C4-2B (cell line): ENCODE data around the gene MBNL3.

Source experiments
- H3K27ac ChIP-seq: fragments of 450-650 bp; 2 replicates; pipeline ENCODE4 v1.5.1; 2017
- ZFX ChIP-seq: fragments of 450-650 bp; IDR thresholded peaks from 2 replicates; pipeline ENCODE4 v1.6.1; 2017
- TF ChIP-seq, protein P1 (sequence below): fragments of 450-650 bp; conservative IDR thresholded peaks from 2 replicates; pipeline ENCODE4 v1.5.1; 2017; ENCODE audit warnings: mild to moderate bottlenecking

MBNL3 gene

DNA sequence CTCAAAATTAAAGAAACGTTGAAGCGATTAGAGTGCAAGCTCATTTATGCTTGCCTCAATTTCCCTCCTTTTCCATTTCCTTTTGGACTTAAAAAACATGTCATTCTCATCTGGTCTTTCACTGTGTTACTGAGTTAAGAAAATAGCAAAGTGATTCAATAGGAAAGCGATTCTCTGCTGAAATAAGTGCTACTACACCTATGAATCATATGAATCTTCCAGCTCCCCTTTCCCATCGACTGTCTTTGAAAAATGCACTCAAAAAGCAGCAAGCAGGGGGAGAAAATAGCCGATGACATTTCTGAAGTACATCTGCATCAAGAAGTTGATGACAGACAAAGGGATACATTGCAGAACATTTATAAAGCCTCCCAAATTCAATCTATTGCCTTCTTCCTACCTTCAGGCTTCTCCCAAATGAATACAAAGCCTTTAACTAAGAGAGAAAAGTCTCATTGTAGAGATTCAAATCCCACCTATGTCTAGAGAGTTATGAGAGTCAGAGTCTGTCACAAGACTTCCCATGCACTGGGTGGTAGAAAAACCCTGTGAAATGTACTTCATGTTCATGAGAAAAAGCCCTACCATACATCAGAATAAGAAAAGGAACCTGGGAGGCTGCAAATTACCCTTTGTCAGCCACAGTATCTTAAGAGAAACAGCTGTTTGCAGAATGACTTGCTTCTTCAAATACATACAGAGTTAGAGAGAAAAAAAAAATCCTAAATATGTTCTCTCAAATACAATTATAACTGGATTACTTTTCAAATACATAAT lies 78.9 kb downstream of the MBNL3 start:
- no peak overlapping the region for H3K27ac ChIP-seq
- TF ChIP-seq ZFX = no peak
- TF ChIP-seq, protein P1, sequence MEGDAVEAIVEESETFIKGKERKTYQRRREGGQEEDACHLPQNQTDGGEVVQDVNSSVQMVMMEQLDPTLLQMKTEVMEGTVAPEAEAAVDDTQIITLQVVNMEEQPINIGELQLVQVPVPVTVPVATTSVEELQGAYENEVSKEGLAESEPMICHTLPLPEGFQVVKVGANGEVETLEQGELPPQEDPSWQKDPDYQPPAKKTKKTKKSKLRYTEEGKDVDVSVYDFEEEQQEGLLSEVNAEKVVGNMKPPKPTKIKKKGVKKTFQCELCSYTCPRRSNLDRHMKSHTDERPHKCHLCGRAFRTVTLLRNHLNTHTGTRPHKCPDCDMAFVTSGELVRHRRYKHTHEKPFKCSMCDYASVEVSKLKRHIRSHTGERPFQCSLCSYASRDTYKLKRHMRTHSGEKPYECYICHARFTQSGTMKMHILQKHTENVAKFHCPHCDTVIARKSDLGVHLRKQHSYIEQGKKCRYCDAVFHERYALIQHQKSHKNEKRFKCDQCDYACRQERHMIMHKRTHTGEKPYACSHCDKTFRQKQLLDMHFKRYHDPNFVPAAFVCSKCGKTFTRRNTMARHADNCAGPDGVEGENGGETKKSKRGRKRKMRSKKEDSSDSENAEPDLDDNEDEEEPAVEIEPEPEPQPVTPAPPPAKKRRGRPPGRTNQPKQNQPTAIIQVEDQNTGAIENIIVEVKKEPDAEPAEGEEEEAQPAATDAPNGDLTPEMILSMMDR = no peak

DNA sequence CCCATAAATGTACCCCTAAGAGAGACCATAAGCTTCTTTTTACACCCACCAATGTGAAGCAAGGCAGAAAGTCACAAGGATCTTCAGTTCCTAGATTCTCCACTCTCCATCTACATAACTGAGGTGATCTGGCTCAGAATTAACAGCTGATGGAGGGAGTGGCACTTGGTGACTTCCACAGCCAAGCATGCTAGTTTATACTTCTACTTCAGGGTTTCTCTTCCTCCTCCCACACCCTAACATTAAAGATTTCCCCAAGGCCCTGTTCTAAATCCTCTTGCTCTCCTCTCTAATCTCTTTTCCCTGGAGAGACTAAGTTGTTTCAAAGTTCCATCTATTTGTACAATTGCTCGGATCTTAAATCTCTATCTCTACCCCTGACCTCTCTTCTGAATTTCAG lies 81.1 kb downstream of the MBNL3 start:
- TF ChIP-seq, protein P1 = no peak
- no peak overlapping the region for H3K27ac ChIP-seq

DNA sequence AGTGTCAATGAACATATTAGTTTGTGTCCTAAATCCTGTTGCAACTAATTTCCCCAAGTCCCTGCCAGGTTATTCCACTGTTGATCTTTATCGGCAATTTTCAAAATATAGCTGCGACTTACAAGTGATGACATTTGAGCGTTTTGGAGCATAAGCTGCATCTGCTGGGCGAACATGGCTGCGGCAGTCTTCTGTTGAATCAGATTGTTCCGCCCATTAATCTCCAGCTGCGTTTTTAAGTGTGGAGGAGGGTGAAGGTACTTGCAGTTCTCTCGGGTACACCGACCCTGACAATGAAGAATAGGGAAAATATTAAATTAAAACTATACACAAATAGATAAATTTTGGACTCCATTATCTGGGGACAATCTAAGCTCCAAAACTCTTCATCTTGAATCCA lies 82.7 kb downstream of the MBNL3 start:
- TF ChIP-seq, protein P1 = no peak
- TF ChIP-seq ZFX = no peak
- H3K27ac ChIP-seq = no peak overlapping the region

DNA sequence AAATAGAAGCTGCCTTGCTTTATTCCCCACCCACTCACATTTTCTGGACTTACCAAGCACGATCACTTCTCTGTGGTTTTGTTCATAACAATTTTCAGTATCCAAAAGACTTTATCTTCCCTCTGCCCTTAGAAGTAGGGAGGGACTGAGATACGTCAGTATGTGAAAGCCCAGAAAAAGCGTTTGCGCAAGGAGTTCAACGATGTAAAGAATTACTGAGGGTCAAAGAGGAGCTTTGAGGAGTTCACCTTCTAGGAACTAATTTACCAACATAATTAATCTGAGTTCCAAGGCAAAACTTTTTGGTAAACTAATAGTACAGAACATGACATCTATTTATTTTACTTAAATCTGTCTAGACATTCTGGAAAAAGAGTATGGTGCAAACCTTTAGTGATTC lies 84.6 kb downstream of the MBNL3 start:
- H3K27ac ChIP-seq = no peak overlapping the region
- TF ChIP-seq, protein P1 = no peak
- no peak for TF ChIP-seq ZFX

DNA sequence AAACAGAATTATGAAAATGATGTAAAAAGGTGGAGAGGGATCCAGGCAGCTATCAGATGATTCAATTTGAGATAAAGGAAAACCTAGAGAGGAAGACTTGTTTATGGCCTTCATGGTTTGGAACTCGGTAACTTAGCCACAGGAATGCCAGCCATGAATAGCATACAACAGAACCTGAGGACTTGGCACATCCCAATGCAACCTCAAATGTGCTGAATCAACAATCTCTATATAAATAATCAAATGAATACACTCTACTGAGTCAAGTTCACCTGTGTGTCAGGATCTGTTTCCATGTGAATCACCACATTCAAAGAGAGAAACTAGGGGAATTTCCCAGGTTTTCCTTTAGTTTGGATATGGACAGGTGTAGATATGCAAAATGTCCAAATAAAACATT lies 86.9 kb downstream of the MBNL3 start:
- H3K27ac ChIP-seq = no peak overlapping the region
- TF ChIP-seq, protein P1 = no peak
- no peak for TF ChIP-seq ZFX

DNA sequence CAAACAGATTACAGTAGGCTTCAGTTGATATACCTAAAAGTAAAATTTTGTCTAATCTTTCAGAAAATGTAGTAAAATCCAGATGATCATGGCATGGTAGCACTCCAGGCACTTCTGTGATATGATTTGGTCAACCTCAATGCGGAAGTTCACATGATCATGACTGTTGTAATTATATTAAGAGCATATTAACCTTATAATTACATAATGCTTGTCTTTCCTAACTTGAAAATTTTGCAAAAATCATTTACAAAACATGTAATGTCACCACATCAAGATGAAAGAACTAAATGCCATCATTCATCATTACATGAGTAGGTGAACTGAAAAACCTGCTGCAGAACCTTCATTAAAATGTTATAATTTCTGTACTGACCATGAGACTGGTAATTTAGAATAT lies 88.1 kb downstream of the MBNL3 start:
- no peak overlapping the region for H3K27ac ChIP-seq
- no peak for TF ChIP-seq ZFX
- TF ChIP-seq, protein P1 = no peak

DNA sequence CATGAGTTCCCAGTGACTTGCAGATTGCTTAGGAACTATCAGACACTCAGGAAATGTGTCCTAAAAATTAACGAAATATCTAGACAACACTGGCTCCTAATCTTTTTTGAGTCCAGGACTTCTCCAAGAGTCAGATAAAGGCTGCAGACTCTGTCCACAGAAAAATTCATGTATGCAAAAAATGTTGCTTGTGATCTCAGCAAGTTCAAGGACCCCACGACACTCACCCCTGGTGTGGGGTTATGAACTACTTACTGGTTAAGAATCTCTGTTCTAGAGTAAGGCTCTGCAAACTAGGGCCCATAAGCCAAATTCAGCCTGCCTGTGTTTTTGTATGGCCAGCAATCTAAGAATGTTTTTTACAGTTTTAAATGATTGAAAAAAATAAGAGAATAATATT lies 93.2 kb downstream of the MBNL3 start:
- TF ChIP-seq, protein P1 = no peak
- TF ChIP-seq ZFX = no peak
- no peak overlapping the region for H3K27ac ChIP-seq
